Stomach (tissue), 9 donors: ENCODE results near the gene ZKSCAN3. TPM values are rescaled to one million over a fixed set of nuclear protein-coding genes. Genes with fewer than 3 reads are reported as not detected.

Experiments
- DNase-seq, 2 donors: peaks; one replicate each; pipeline versions ENCODE4 v3.0.0 to v3.0.0-alpha.2; 2013 to 2019
- H3K27ac ChIP-seq, 5 donors: fragments of 200-600 bp in 4 of 5; sonication (generic) in 4 of 5; one replicate each; pipeline ENCODE4 v1.5.1; 2013 to 2019; ENCODE audit warnings: mild to moderate bottlenecking in 1 of 5, moderate library complexity in 1 of 5
- H3K27me3 ChIP-seq, 3 donors: fragments of 200-600 bp; sonication (generic); one replicate each; pipeline ENCODE4 v1.5.1; 2017 to 2019; ENCODE audit warnings: mixed run types in 1 of 3
- H3K36me3 ChIP-seq, 4 donors: fragments of 200-600 bp; sonication (generic); 1 replicate in 3 of 4; 2 replicates in 1 of 4; pipeline ENCODE4 v1.5.1; 2016 to 2019
- H3K4me1 ChIP-seq, 4 donors: fragments of 200-600 bp; sonication (generic); one replicate each; pipeline ENCODE4 v1.5.1; 2016 to 2019
- H3K4me3 ChIP-seq, 4 donors: fragments of 200-600 bp; sonication (generic) in 3 of 4; one replicate each; pipeline ENCODE4 v1.5.1; 2016 to 2019; ENCODE audit warnings: mild to moderate bottlenecking in 1 of 4
- H3K9me3 ChIP-seq, 4 donors: fragments of 200-600 bp; sonication (generic); one replicate each; pipeline ENCODE4 v1.5.1; 2016 to 2019
- EP300 ChIP-seq: sonication (generic); formaldehyde crosslinking; IDR thresholded peaks from one replicate; pipeline ENCODE4 v1.6.1; 2017; ENCODE audit warnings: antibody characterized with exemption
- POLR2A ChIP-seq, 4 donors: fragments of 450-650 bp; IDR thresholded peaks; one replicate each; pipeline ENCODE4 v1.6.1; 2016; ENCODE audit warnings: antibody characterized with exemption in 4 of 4, control low read depth in 2 of 4, mild to moderate bottlenecking in 1 of 4, moderate library complexity in 1 of 4
- POLR2AphosphoS5 ChIP-seq, 3 donors: sonication (generic); formaldehyde crosslinking; IDR thresholded peaks; one replicate each; pipeline ENCODE4 v1.6.1; 2016; ENCODE audit warnings: antibody characterized with exemption in 3 of 3
- WGBS, 5 donors: extraction: QIAGEN DNeasy Blood & Tissue Kit in 3 of 5; methylation state at CpG; one replicate each; pipeline versions ENCODE4 v1.1.5 to v1.1.7; 2013 to 2018; 5-methylcytosine and 5-hydroxymethylcytosine counted together
- intact Hi-C: fragments of 100-400 bp; cut with DNase I; formaldehyde crosslinking; loops from one replicate; pipeline ENCODE4 v1.15.1; 2023; ENCODE audit warnings: low total_unique reads
- polyA plus RNA-seq, 3 donors: library from polyadenylated mRNA; stranded (reverse); fragments of 200-250 nt; gene quantifications; one replicate each; pipeline ENCODE4 v1.2.3, GENCODE V29; 2013
- total RNA-seq, 5 donors: library from RNA; depleted of rRNA; stranded (reverse); fragments of >200 nt; gene quantifications; one replicate each; pipeline versions ENCODE4 v1.1.0 to v1.2.3, GENCODE V29; 2014 to 2016
- TF ChIP-seq, protein P1 (sequence below), 7 experiments: fragments of 450-650 bp in 4 of 7; fragments of 200-600 bp in 3 of 7; sonication (generic) in 3 of 7; IDR thresholded peaks; one replicate each; pipeline ENCODE4 v1.5.1; 2016 to 2019; ENCODE audit warnings: antibody characterized with exemption in 7 of 7, control low read depth in 2 of 7, mild to moderate bottlenecking in 1 of 7
- donor health status: healthy with polysubstance abuse.
- donor health status: Bipolar disorder and iron deficiency.
- donor health status: healthy.

ZKSCAN3 gene
- total and polyA plus RNA-seq, 8 donors = 0.61 to 31.2 (median 3.2) TPM

DNA sequence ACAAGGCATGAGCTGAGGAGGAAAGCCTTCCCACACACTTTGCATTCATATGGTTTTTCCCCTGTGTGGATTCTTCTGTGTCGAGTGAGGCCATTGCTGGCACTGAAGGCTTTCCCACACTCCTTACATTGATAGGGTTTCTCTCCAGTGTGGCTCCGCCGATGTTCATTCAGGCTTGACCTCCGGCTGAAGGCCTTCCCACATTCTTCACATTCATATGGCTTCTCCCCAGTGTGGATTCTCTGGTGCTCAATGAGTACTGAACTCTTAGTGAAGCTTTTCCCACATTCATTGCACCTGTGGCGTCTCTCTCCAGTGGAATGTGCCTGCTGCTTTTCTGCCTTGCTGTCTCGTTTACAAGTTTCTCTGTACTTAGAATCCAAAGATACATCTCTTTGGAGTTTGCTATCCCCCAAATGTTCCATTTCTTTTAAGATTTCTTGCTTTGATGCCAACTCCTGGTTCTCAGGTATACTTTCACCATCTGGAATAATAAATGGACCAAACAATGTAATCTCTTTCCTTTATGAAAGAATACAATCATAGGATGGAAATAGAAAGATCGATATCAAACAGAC is 23.3 kb upstream of the ZKSCAN3 start:
- DNase-seq = no peak
- TF ChIP-seq, protein P1, sequence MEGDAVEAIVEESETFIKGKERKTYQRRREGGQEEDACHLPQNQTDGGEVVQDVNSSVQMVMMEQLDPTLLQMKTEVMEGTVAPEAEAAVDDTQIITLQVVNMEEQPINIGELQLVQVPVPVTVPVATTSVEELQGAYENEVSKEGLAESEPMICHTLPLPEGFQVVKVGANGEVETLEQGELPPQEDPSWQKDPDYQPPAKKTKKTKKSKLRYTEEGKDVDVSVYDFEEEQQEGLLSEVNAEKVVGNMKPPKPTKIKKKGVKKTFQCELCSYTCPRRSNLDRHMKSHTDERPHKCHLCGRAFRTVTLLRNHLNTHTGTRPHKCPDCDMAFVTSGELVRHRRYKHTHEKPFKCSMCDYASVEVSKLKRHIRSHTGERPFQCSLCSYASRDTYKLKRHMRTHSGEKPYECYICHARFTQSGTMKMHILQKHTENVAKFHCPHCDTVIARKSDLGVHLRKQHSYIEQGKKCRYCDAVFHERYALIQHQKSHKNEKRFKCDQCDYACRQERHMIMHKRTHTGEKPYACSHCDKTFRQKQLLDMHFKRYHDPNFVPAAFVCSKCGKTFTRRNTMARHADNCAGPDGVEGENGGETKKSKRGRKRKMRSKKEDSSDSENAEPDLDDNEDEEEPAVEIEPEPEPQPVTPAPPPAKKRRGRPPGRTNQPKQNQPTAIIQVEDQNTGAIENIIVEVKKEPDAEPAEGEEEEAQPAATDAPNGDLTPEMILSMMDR (IDR thresholded peaks at IDR 0.05) = no peak
- TF ChIP-seq POLR2A (IDR thresholded peaks at IDR 0.05) = no peak
- no peak for TF ChIP-seq EP300
- no peak for TF ChIP-seq POLR2AphosphoS5 (IDR thresholded peaks at IDR 0.05)
- H3K27ac ChIP-seq = no peak overlapping the region
- no peaks in the 10 kb centered on the region for H3K4me1 ChIP-seq
- 95 to 98% (median 96%) methylated on average over 7 of the region's 7 CpGs for WGBS, 5 donors
- no peak overlapping the region for H3K4me3 ChIP-seq
- H3K27me3 ChIP-seq = no peaks in the 10 kb centered on the region
- peaks cover 22 to 49% (median 38%) of the 10 kb centered on the region in 4 donors for H3K9me3 ChIP-seq
- H3K36me3 ChIP-seq = peaks cover 23 to 84% (median 51%) of the 10 kb centered on the region in 4 donors
- intact Hi-C loops = no loop called here

DNA sequence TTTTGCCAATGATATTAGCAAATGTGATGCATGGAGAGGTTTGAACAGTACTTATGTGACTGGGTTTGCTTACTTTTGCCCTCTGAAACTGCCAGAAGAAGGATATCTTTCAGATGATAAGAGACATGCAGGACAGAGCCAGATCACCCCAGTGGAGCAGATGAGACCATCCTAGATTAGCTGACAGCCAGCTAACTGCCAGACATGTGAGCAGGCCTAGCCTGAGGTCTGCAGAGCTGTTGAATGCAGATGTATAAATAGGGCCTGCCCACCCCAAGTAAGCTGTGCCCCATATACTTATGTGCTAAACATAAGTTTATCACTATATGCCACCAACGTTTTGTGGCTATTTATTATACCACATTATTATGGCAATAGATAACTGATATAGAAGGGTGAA is 19.7 kb upstream of the ZKSCAN3 start:
- 59 to 71% (median 62%) methylated on average over 1 of the region's 1 CpG for WGBS, 5 donors
- no peak overlapping the region for H3K4me3 ChIP-seq
- TF ChIP-seq EP300 = no peak
- TF ChIP-seq POLR2AphosphoS5 (IDR thresholded peaks at IDR 0.05) = no peak
- no peak for TF ChIP-seq POLR2A (IDR thresholded peaks at IDR 0.05)
- TF ChIP-seq, protein P1 (IDR thresholded peaks at IDR 0.05) = no peak
- no peak overlapping the region for H3K27ac ChIP-seq
- H3K9me3 ChIP-seq = peaks cover 22 to 45% (median 34%) of the 10 kb centered on the region in 4 donors
- peaks cover 18 to 52% (median 37%) of the 10 kb centered on the region in 4 donors for H3K36me3 ChIP-seq
- DNase-seq = no peak
- intact Hi-C loops = no loop called here
- no peaks in the 10 kb centered on the region for H3K27me3 ChIP-seq
- peaks cover 3 to 10% (median 5%) of the 10 kb centered on the region in 4 donors for H3K4me1 ChIP-seq

DNA sequence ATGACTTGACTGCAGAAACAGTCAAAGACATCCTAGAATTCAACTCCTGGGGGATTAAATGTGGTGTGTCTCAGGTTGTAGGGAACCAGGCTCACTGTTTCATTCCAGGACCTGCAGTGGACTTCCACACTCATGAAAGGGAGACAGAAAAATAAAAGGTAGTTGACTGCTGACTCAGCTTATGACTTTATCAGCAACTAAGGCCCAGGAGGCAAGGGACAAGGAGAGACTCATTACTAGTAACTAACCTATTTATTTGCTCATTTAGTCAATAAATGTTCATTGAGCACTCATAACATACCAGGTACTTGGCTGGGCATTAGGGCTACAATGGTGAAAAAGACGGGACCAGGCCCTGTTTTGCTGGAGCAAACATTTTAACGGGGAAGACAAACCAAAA is 16.7 kb upstream of the ZKSCAN3 start:
- peaks cover 0 to 22% (median 9%) of the 10 kb centered on the region in 4 donors for H3K36me3 ChIP-seq
- TF ChIP-seq, protein P1 (IDR thresholded peaks at IDR 0.05) = no peak
- TF ChIP-seq POLR2AphosphoS5 (IDR thresholded peaks at IDR 0.05) (no peak), EP300 (no peak), POLR2A (IDR thresholded peaks at IDR 0.05) (no peak)
- intact Hi-C loops = no loop called here
- no peak overlapping the region for H3K27ac ChIP-seq
- 92 to 100% (median 97%) methylated on average over 2 of the region's 2 CpGs for WGBS, 5 donors
- no peak overlapping the region for H3K4me3 ChIP-seq
- H3K9me3 ChIP-seq = peaks cover under 1 to 15% (median 7%) of the 10 kb centered on the region in 4 donors
- DNase-seq = no peak
- peaks cover 3 to 26% (median 14%) of the 10 kb centered on the region in 4 donors for H3K4me1 ChIP-seq
- H3K27me3 ChIP-seq = no peaks in the 10 kb centered on the region

DNA sequence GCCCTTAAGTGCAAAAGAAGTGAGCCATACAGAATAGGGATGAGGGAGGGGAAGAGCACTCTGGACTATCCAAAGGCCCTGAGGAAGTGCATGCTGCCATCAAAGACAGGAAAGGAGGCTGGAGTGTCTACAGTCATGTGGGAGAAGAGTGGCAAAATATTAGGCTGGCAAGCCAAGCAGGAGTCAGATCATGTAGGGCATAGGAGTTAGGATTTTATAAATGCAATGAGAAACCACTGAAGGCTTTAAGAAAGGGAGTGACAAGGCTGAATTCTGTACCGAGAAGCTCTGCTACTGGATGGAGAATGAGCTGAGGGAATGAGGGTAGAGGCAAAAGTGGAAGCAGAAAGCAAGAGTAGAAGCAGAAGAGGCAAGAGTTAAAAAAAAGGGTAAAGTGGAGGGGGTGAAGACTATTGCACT is 16.1 kb upstream of the ZKSCAN3 start:
- Histone ChIP-seq H3K9me3 (peaks cover 0 to 10% (median 4%) of the 10 kb centered on the region in 4 donors), H3K27ac (peak overlapping the region in 1 of 5 donors; percentile 94), H3K4me3 (no peak overlapping the region), H3K4me1 (peaks cover 3 to 26% (median 14%) of the 10 kb centered on the region in 4 donors), H3K36me3 (peaks cover 0 to 18% (median 8%) of the 10 kb centered on the region in 4 donors), H3K27me3 (no peaks in the 10 kb centered on the region)
- WGBS, 5 donors = 85 to 95% (median 93%) methylated on average over 1 of the region's 1 CpG
- no peak for TF ChIP-seq POLR2A (IDR thresholded peaks at IDR 0.05)
- TF ChIP-seq, protein P1 (IDR thresholded peaks at IDR 0.05) = no peak
- TF ChIP-seq POLR2AphosphoS5 (IDR thresholded peaks at IDR 0.05) = no peak
- no peak for TF ChIP-seq EP300
- DNase-seq = no peak
- intact Hi-C loops = no loop called here
